ENCODE measurements around the gene ITPKB.

- TF ChIP-seq, protein P1, sequence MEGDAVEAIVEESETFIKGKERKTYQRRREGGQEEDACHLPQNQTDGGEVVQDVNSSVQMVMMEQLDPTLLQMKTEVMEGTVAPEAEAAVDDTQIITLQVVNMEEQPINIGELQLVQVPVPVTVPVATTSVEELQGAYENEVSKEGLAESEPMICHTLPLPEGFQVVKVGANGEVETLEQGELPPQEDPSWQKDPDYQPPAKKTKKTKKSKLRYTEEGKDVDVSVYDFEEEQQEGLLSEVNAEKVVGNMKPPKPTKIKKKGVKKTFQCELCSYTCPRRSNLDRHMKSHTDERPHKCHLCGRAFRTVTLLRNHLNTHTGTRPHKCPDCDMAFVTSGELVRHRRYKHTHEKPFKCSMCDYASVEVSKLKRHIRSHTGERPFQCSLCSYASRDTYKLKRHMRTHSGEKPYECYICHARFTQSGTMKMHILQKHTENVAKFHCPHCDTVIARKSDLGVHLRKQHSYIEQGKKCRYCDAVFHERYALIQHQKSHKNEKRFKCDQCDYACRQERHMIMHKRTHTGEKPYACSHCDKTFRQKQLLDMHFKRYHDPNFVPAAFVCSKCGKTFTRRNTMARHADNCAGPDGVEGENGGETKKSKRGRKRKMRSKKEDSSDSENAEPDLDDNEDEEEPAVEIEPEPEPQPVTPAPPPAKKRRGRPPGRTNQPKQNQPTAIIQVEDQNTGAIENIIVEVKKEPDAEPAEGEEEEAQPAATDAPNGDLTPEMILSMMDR (IDR thresholded peaks at IDR 0.05), result peak; percentile 81 to 94 (median 85)
- TF ChIP-seq POLR2A (IDR thresholded peaks at IDR 0.05), result no peak
Measured at GRCh38 chr1:226626577-226626956, 112.5 kb downstream of the ITPKB start.
